Stomach (tissue), 19 donors: Measurements from ENCODE around the gene ZNF541. TPM values are rescaled to one million over a fixed set of nuclear protein-coding genes. Genes with fewer than 3 reads are reported as not detected.
A peak's percentile ranks its signal among the peaks of the same experiment; 100 is the strongest.

Source experiments
- DNase-seq, 2 donors: peaks; one replicate each; pipeline versions ENCODE4 v3.0.0 to v3.0.0-alpha.2; 2013 to 2019
- H3K27ac ChIP-seq, 5 donors: fragments of 200-600 bp in 4 of 5; sonication (generic) in 4 of 5; one replicate each; pipeline ENCODE4 v1.5.1; 2013 to 2019; ENCODE audit warnings: mild to moderate bottlenecking in 1 of 5, moderate library complexity in 1 of 5
- H3K27me3 ChIP-seq, 3 donors: fragments of 200-600 bp; sonication (generic); one replicate each; pipeline ENCODE4 v1.5.1; 2017 to 2019; ENCODE audit warnings: mixed run types in 1 of 3
- H3K36me3 ChIP-seq, 4 donors: fragments of 200-600 bp; sonication (generic); 1 replicate in 3 of 4; 2 replicates in 1 of 4; pipeline ENCODE4 v1.5.1; 2016 to 2019
- H3K4me1 ChIP-seq, 4 donors: fragments of 200-600 bp; sonication (generic); one replicate each; pipeline ENCODE4 v1.5.1; 2016 to 2019
- H3K4me3 ChIP-seq, 4 donors: fragments of 200-600 bp; sonication (generic) in 3 of 4; one replicate each; pipeline ENCODE4 v1.5.1; 2016 to 2019; ENCODE audit warnings: mild to moderate bottlenecking in 1 of 4
- H3K9me3 ChIP-seq, 4 donors: fragments of 200-600 bp; sonication (generic); one replicate each; pipeline ENCODE4 v1.5.1; 2016 to 2019
- CTCF ChIP-seq, 7 experiments: fragments of 450-650 bp in 4 of 7; fragments of 200-600 bp in 3 of 7; sonication (generic) in 3 of 7; IDR thresholded peaks; one replicate each; pipeline ENCODE4 v1.5.1; 2016 to 2019; ENCODE audit warnings: antibody characterized with exemption in 7 of 7, control low read depth in 2 of 7, mild to moderate bottlenecking in 1 of 7
- EP300 ChIP-seq: sonication (generic); formaldehyde crosslinking; IDR thresholded peaks from one replicate; pipeline ENCODE4 v1.6.1; 2017; ENCODE audit warnings: antibody characterized with exemption
- POLR2A ChIP-seq, 4 donors: fragments of 450-650 bp; IDR thresholded peaks; one replicate each; pipeline ENCODE4 v1.6.1; 2016; ENCODE audit warnings: antibody characterized with exemption in 4 of 4, control low read depth in 2 of 4, mild to moderate bottlenecking in 1 of 4, moderate library complexity in 1 of 4
- POLR2AphosphoS5 ChIP-seq, 3 donors: sonication (generic); formaldehyde crosslinking; IDR thresholded peaks; one replicate each; pipeline ENCODE4 v1.6.1; 2016; ENCODE audit warnings: antibody characterized with exemption in 3 of 3
- WGBS, 5 donors: extraction: QIAGEN DNeasy Blood & Tissue Kit in 3 of 5; methylation state at CpG; one replicate each; pipeline versions ENCODE4 v1.1.5 to v1.1.7; 2013 to 2018; 5-methylcytosine and 5-hydroxymethylcytosine counted together
- intact Hi-C: fragments of 100-400 bp; cut with DNase I; formaldehyde crosslinking; loops from one replicate; pipeline ENCODE4 v1.15.1; 2023; ENCODE audit warnings: low total_unique reads
- long read RNA-seq, 10 donors: transcript quantifications; one replicate each; lab custom pipeline, GENCODE V29; 2026
- polyA plus RNA-seq, 3 donors: library from polyadenylated mRNA; stranded (reverse); fragments of 200-250 nt; gene quantifications; one replicate each; pipeline ENCODE4 v1.2.3, GENCODE V29; 2013
- total RNA-seq, 5 donors: library from RNA; depleted of rRNA; stranded (reverse); fragments of >200 nt; gene quantifications; one replicate each; pipeline versions ENCODE4 v1.1.0 to v1.2.3, GENCODE V29; 2014 to 2016
- donor health status: healthy with polysubstance abuse.
- donor health status: Bipolar disorder and iron deficiency.
- donor health status: healthy.

The ZNF541 gene
- under 1 TPM in 1 of 5 donors, not detected in 4; 0.18 TPM for total RNA-seq
- polyA plus RNA-seq: under 1 TPM in 2 of 3 donors, not detected in 1; 0.08 to 0.19 TPM
- long read RNA-seq, donor 1: 0 reads
- long read RNA-seq, donor 2: 0 reads
- long read RNA-seq, donor 3: 0 reads
- long read RNA-seq, donor 4: 0 reads
- long read RNA-seq, donor 5: 0 reads
- long read RNA-seq, donor 6: 0 reads
- long read RNA-seq, donor 7: 0 reads
- long read RNA-seq, donor 8: 0 reads
- long read RNA-seq, donor 9: 0 reads
- long read RNA-seq, donor 10: 0 reads

- intact Hi-C loops: no loop called here
- Histone ChIP-seq H3K36me3 (no peaks in the 10 kb centered on the region), H3K4me3 (peak within 1 kb of the TSS; percentile 37 to 45 (median 42)), H3K27ac (peak within 1 kb of the TSS in 3 of 5 donors; percentile 3 to 49 (median 13)), H3K27me3 (peaks cover 0 to 18% (median 7%) of the 10 kb centered on the region in 3 donors), H3K9me3 (no peaks in the 10 kb centered on the region), H3K4me1 (peaks cover 5 to 12% (median 9%) of the 10 kb centered on the region in 4 donors)
- peak; percentile 61 to 86 for DNase-seq
- WGBS, 5 donors: 16 to 42% (median 21%) methylated on average over 31 to 89 of the region's 89 CpGs
- TF ChIP-seq POLR2AphosphoS5 (IDR thresholded peaks at IDR 0.05) (no peak), POLR2A (IDR thresholded peaks at IDR 0.05) (no peak), EP300 (no peak), CTCF (IDR thresholded peaks at IDR 0.05) (no peak)
These were observed at the start of gene ZNF541 for GRCh38 chr19:47573071-47574026. TSS of gene ZNF541 (minus strand) at chr19:47573148. CDS start at chr19:47555856, 17,292 bp downstream.

- intact Hi-C loops: no loop called here
These were observed 46.8 kb upstream of the ZNF541 start for GRCh38 chr19:47619763-47620162.

GRCh38 chr19:47618771-47619170 lies 45.8 kb upstream of the ZNF541 start:
- H3K27ac ChIP-seq: peak overlapping the region in 2 of 5 donors; percentile 29 to 75
- H3K9me3 ChIP-seq: no peaks in the 10 kb centered on the region
- intact Hi-C loops: no loop called here
- H3K36me3 ChIP-seq: peaks cover 0 to 33% (median 5%) of the 10 kb centered on the region in 4 donors
- WGBS, 5 donors: 58 to 69% (median 66%) methylated on average over 12 to 14 of the region's 14 CpGs
- H3K27me3 ChIP-seq: no peaks in the 10 kb centered on the region
- H3K4me1 ChIP-seq: peaks cover 20 to 85% (median 43%) of the 10 kb centered on the region in 4 donors
- TF ChIP-seq POLR2AphosphoS5 (IDR thresholded peaks at IDR 0.05) (peak in 1 of 3 donors; percentile 24), POLR2A (IDR thresholded peaks at IDR 0.05) (no peak), CTCF (IDR thresholded peaks at IDR 0.05) (no peak), EP300 (no peak)
- DNase-seq: no peak
- no peak overlapping the region for H3K4me3 ChIP-seq

More at GRCh38 chr19:47619763-47620162, 46.8 kb upstream of the ZNF541 start:
- Histone ChIP-seq H3K4me1 (peaks cover 23 to 91% (median 46%) of the 10 kb centered on the region in 4 donors), H3K4me3 (no peak overlapping the region), H3K27ac (peak overlapping the region in 2 of 5 donors; percentile 7 to 75), H3K36me3 (peaks cover 0 to 27% (median 4%) of the 10 kb centered on the region in 4 donors), H3K9me3 (no peaks in the 10 kb centered on the region), H3K27me3 (no peaks in the 10 kb centered on the region)
- WGBS, 5 donors: 55 to 68% (median 64%) methylated on average over 6 of the region's 6 CpGs
- no peak for DNase-seq
- TF ChIP-seq POLR2AphosphoS5 (IDR thresholded peaks at IDR 0.05) (peak in 1 of 3 donors; percentile 15), CTCF (IDR thresholded peaks at IDR 0.05) (no peak)

GRCh38 chr19:47615714-47616113 lies 42.8 kb upstream of the ZNF541 start:
- H3K4me1 ChIP-seq: peaks cover 38 to 86% (median 60%) of the 10 kb centered on the region in 4 donors
- 74 to 91% (median 87%) methylated on average over 6 to 7 of the region's 7 CpGs for WGBS, 5 donors
- DNase-seq: no peak
- peaks cover 0 to 29% (median 4%) of the 10 kb centered on the region in 4 donors for H3K36me3 ChIP-seq
- H3K9me3 ChIP-seq: no peaks in the 10 kb centered on the region
- H3K27me3 ChIP-seq: no peaks in the 10 kb centered on the region
- intact Hi-C loops: no loop called here
- no peak for TF ChIP-seq POLR2AphosphoS5 (IDR thresholded peaks at IDR 0.05)
- H3K4me3 ChIP-seq: no peak overlapping the region
- peak overlapping the region in 1 of 5 donors; percentile 21 for H3K27ac ChIP-seq
